Measurements from ENCODE around the gene TLE4. TPM values are rescaled to one million over a fixed set of nuclear protein-coding genes. Genes with fewer than 3 reads are reported as not detected.

Gene TLE4
- total RNA-seq, 1 donor from 2014 or later: 10.8 TPM

- no peaks in the 10 kb centered on the region for H3K27me3 ChIP-seq (ENCODE audit: control insufficient read depth, insufficient read depth, low read length)
- DNase-seq (ENCODE audit: low read depth) (no peak), FAIRE-seq (no peak)
- no peaks in the 10 kb centered on the region for H3K36me3 ChIP-seq (ENCODE audit: control insufficient read depth, insufficient read depth, low read length)
- no peak overlapping the region for H3K4me3 ChIP-seq (ENCODE audit: low read depth, low read length)
- TF ChIP-seq, protein P1, sequence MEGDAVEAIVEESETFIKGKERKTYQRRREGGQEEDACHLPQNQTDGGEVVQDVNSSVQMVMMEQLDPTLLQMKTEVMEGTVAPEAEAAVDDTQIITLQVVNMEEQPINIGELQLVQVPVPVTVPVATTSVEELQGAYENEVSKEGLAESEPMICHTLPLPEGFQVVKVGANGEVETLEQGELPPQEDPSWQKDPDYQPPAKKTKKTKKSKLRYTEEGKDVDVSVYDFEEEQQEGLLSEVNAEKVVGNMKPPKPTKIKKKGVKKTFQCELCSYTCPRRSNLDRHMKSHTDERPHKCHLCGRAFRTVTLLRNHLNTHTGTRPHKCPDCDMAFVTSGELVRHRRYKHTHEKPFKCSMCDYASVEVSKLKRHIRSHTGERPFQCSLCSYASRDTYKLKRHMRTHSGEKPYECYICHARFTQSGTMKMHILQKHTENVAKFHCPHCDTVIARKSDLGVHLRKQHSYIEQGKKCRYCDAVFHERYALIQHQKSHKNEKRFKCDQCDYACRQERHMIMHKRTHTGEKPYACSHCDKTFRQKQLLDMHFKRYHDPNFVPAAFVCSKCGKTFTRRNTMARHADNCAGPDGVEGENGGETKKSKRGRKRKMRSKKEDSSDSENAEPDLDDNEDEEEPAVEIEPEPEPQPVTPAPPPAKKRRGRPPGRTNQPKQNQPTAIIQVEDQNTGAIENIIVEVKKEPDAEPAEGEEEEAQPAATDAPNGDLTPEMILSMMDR (IDR thresholded peaks at IDR 0.05; ENCODE audit: insufficient read depth, low read length, severe bottlenecking): no peak
Measured at GRCh38 chr9:79610019-79610631, 38.4 kb downstream of the TLE4 start.

DNA sequence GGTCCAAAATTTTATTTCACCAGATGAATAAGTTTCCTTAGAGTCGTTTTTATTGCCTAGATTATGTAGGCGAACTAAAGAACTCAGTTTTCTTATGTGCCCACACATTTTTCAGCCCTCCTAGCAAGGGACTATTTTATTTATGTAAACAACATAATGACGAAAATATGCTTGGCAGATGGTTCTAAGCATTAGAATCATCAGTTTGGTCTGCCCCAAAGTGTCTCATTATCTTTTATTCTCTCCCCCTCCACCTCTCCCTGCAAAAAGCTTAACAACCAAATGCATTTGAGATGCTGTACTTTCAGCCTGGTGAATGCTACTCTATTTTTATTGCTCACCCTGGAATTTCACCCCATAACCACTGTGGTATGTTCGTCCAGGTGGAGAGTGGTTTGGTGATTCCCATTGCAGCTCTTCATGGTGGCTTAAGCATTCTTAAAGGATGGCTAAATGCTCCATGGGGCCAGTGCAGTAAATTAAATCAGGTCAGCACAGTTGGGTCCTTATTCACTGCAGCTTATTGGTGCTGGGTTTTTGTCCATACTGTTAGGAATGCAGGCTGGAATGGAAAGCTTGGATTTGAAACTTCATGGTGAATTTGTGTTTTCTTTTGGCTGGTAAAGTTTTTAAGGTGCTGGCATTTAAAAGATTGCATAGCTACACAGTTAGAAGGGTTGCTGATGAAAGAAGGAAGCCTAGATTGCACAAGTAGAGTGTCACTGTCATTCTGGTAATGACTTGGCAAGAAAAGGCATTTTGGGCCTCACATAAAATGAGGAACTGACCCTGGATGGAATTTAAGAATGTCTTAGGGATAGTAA lies 39.2 kb downstream of the TLE4 start:
- Histone ChIP-seq H3K27me3 (ENCODE audit: control insufficient read depth, insufficient read depth, low read length) (no peaks in the 10 kb centered on the region), H3K4me3 (ENCODE audit: low read depth, low read length) (no peak overlapping the region), H3K36me3 (ENCODE audit: control insufficient read depth, insufficient read depth, low read length) (no peaks in the 10 kb centered on the region)
- TF ChIP-seq, protein P1 (IDR thresholded peaks at IDR 0.05; ENCODE audit: insufficient read depth, low read length, severe bottlenecking): no peak
- no peak for DNase-seq (ENCODE audit: low read depth)
- no peak for FAIRE-seq

- DNase-seq (ENCODE audit: low read depth) (no peak), FAIRE-seq (no peak)
- Histone ChIP-seq H3K4me3 (ENCODE audit: low read depth, low read length) (no peak overlapping the region), H3K36me3 (ENCODE audit: control insufficient read depth, insufficient read depth, low read length) (no peaks in the 10 kb centered on the region), H3K27me3 (ENCODE audit: control insufficient read depth, insufficient read depth, low read length) (no peaks in the 10 kb centered on the region)
- TF ChIP-seq, protein P1 (IDR thresholded peaks at IDR 0.05; ENCODE audit: insufficient read depth, low read length, severe bottlenecking): no peak
Measured at GRCh38 chr9:79613145-79613544, 41.4 kb downstream of the TLE4 start.

DNA sequence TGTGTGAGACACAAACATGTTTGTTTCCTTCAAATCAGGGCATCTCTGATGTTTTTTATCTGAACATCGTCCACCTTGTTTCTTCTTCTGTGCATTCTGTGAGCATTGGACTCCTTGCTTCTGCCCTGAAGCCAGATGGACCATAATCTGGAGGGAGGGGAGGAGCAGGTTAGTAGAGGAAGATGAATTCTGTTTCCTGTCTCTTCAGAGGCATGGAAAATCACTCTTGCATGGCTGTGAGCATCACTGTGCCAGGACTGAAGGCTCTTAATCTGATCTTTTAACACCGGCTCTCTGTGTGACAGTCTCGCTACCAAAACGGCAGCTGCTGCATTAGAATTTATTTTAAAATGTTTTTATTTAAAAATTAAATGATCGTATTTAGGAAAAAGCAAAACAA lies 43.3 kb downstream of the TLE4 start:
- Histone ChIP-seq H3K36me3 (ENCODE audit: control insufficient read depth, insufficient read depth, low read length) (no peaks in the 10 kb centered on the region), H3K27me3 (ENCODE audit: control insufficient read depth, insufficient read depth, low read length) (no peaks in the 10 kb centered on the region), H3K4me3 (ENCODE audit: low read depth, low read length) (no peak overlapping the region)
- FAIRE-seq (no peak), DNase-seq (ENCODE audit: low read depth) (no peak)
- TF ChIP-seq, protein P1 (IDR thresholded peaks at IDR 0.05; ENCODE audit: insufficient read depth, low read length, severe bottlenecking): no peak

DNA sequence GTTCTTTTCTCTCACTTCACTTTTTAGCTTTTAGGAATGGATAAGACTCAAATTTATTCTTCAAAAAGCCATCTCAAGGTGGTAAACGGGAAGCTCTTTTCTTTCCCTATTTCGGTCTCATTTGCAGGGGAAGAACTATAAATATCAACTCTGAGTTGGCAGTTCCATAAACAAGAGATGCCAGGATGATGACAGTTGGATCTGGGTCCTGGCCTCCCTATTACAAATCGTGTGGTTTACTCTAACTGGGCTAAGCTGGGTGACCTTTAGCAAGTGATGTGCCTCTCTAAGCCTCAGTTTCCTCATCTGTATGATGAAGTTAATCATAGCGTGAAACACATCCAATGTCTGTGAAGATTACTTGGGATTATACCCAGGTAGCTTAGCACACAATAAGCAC lies 44.2 kb downstream of the TLE4 start:
- Histone ChIP-seq H3K4me3 (ENCODE audit: low read depth, low read length) (no peak overlapping the region), H3K36me3 (ENCODE audit: control insufficient read depth, insufficient read depth, low read length) (no peaks in the 10 kb centered on the region), H3K27me3 (ENCODE audit: control insufficient read depth, insufficient read depth, low read length) (no peaks in the 10 kb centered on the region)
- FAIRE-seq (no peak), DNase-seq (ENCODE audit: low read depth) (no peak)
- TF ChIP-seq, protein P1 (IDR thresholded peaks at IDR 0.05; ENCODE audit: insufficient read depth, low read length, severe bottlenecking): no peak

Data from bronchial epithelial cell (primary cell).